OCI-M2 (cell line): ENCODE measurements around the gene AKR1C8.
"Not testable (repeated sequence)": the region's sequence is repeated elsewhere in the genome, so short reads cannot be mapped to it uniquely, and the experiment has no call there.

Source experiments
- DNase-seq: peaks from one replicate; lab custom pipeline; 2025; ENCODE audit not compliant: unreplicated experiment; lab: John Stamatoyannopoulos, UW

AKR1C8 gene

GRCh38 chr10:5184987-5185775 is at the start of gene AKR1C8:
AKR1C8 (minus strand) TSS chr10:5185150; CDS start chr10:5185104, 46 bp downstream.
- no peak for DNase-seq

- no peak for DNase-seq
Observed at GRCh38 chr10:5234106-5234860, 49.3 kb upstream of the AKR1C8 start.

GRCh38 chr10:5233324-5233723 is 48.4 kb upstream of the AKR1C8 start:
- no peak for DNase-seq

- no peak for DNase-seq
Observed at GRCh38 chr10:5229019-5229418, 44.1 kb upstream of the AKR1C8 start.

GRCh38 chr10:5222942-5223341 is 38.0 kb upstream of the AKR1C8 start:
- not testable (repeated sequence) for DNase-seq

- no peak for DNase-seq
Observed at GRCh38 chr10:5219262-5219661, 34.3 kb upstream of the AKR1C8 start.

- DNase-seq = no peak
Observed at GRCh38 chr10:5216801-5217200, 31.9 kb upstream of the AKR1C8 start.

- no peak for DNase-seq
Observed at GRCh38 chr10:5211696-5212536, 27.0 kb upstream of the AKR1C8 start.

- not testable (repeated sequence) for DNase-seq
Observed at GRCh38 chr10:5210261-5210660, 25.3 kb upstream of the AKR1C8 start.

- not testable (repeated sequence) for DNase-seq
Observed at GRCh38 chr10:5209776-5210175, 24.8 kb upstream of the AKR1C8 start.

GRCh38 chr10:5206799-5207198 is 21.8 kb upstream of the AKR1C8 start:
- DNase-seq = no peak

GRCh38 chr10:5199398-5199797 is 14.4 kb upstream of the AKR1C8 start:
- DNase-seq = no peak

GRCh38 chr10:5198386-5198785 is 13.4 kb upstream of the AKR1C8 start:
- no peak for DNase-seq

GRCh38 chr10:5196702-5197113 is 11.8 kb upstream of the AKR1C8 start, which contains the start of gene AKR1C4:
AKR1C4 (plus strand) TSS chr10:5196837; CDS start chr10:5196868, 31 bp downstream.
- no peak for DNase-seq

- no peak for DNase-seq
Observed at GRCh38 chr10:5195727-5196374, 10.9 kb upstream of the AKR1C8 start.

- no peak for DNase-seq
Observed at GRCh38 chr10:5194431-5194830, 9.5 kb upstream of the AKR1C8 start.

- DNase-seq = no peak
Observed at GRCh38 chr10:5188358-5188757, 3.4 kb upstream of the AKR1C8 start.

GRCh38 chr10:5187867-5188266 is 2.9 kb upstream of the AKR1C8 start:
- no peak for DNase-seq

GRCh38 chr10:5183923-5184322 is 1.0 kb downstream of the AKR1C8 start:
- no peak for DNase-seq

GRCh38 chr10:5180503-5180902 is 4.4 kb downstream of the AKR1C8 start:
- DNase-seq = not testable (repeated sequence)

- not testable (repeated sequence) for DNase-seq
Observed at GRCh38 chr10:5175581-5175980, 9.4 kb downstream of the AKR1C8 start.
